Neural cell (in vitro differentiated cells): ENCODE data around the gene COPS6.

ENCODE experiments used
- CTCF ChIP-seq: fragments of 450-650 bp; IDR thresholded peaks from 2 replicates; pipeline ENCODE4 v1.5.1; 2014; ENCODE audit warnings: antibody characterized with exemption, mild to moderate bottlenecking, moderate library complexity; ENCODE audit not compliant: poor library complexity, severe bottlenecking
- EP300 ChIP-seq: fragments of 450-650 bp; conservative IDR thresholded peaks from 2 replicates; pipeline ENCODE4 v1.6.1; 2014; ENCODE audit warnings: antibody characterized with exemption, mild to moderate bottlenecking, moderate library complexity; ENCODE audit not compliant: poor library complexity, severe bottlenecking

GRCh38 chr7:100118388-100119071, 29.8 kb downstream of the COPS6 start:
- no peak for TF ChIP-seq EP300
- no peak for TF ChIP-seq CTCF
